GM18520 (cell line): Measurements from ENCODE around the gene ERLEC1.
"Not testable (repeated sequence)": the region's sequence is repeated elsewhere in the genome, so short reads cannot be mapped to it uniquely, and the experiment has no call there.

Experiments
- ATAC-seq: cut with Tn5 transposase; IDR thresholded peaks from one replicate; pipeline ENCODE4 v1.9.1; 2021; ENCODE audit not compliant: unreplicated experiment

ERLEC1 gene

DNA sequence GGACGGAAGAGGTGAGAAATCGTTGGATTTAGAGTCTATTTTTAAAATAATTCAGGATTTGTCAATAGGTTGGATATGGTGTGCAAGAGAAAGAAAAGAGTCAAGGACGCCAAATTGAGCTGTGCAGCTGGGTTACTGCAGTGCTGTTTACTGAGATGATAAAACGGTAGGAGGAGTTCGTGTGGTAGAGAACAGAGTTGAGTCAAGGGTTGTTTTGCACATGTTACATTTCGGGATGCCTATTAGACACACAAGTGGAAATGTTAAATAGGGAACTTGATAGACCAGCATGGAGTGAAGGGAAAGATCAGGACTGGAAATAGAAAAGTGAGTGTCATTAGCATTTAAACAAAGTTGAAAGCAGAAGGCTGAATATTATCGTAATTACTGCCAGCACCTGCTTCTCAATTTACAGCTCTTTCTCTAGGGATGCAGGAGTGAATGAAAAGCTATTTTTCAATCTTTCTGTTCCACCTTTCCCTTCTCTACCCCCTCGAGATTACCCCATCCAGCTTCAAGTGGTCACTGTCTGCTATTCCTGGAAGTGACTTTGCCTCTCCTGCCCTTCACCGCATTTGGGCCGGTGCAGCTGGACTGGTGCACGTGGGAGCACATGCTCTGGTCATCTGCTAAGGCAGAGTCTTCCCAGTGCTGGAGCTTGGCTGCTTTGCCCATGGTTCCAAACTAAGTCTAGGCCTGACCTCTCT, 42.6 kb downstream of the ERLEC1 start:
- no peak for ATAC-seq

DNA sequence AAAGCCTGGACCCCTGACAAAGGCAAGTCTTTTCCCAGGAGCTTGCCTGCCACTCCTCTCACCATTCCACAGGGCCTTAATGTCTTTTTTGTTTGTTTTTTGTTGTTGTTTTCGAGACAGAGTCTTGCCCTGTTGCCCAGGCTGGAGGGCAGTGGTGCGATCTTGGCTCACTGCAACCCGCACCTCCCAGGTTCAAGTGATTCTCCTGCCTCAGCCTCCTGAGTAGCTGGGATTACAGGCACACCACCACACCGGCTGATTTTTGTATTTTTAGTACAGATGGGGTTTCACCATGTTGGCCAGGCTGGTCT, 43.1 kb downstream of the ERLEC1 start:
- not testable (repeated sequence) for ATAC-seq

DNA sequence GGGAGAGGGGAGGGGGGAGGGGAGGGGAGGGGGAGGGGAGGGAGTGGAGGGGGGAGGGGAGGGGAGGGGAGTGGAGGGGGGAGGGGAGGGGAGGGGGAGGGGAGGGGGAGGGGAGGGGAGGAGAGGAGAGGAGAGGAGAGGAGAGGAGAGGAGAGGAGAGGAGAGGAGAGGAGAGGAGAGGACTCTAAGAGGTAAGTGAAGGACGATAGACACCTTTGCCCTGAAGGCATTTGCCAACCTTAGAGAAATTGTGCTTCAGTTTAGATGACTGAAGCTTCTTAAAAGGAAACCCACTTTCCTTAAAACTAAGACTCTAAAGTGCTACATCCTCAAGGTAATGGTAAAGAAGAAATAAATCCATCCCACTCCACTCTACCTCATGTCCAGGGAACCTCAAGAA, 53.7 kb downstream of the ERLEC1 start:
- ATAC-seq = no peak

DNA sequence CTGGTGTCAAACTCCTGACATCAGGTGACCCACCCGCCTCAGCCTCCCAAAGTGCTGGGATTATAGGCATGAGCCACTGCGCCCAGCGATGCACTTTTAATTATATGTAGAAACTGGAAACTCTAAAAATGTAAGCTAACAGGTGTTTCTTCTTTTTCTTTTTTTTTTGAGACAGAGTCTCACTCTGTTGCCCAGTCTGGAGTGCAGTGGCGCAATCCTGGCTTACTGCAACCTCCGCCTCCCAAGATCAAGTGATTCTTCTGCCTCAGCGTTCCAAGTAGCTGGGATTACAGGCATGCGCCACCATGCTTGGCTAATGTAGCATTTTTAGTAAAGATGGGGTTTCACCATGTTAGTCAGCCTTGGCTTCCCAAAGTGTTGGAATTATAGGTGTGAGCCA, 54.8 kb downstream of the ERLEC1 start:
- not testable (repeated sequence) for ATAC-seq

DNA sequence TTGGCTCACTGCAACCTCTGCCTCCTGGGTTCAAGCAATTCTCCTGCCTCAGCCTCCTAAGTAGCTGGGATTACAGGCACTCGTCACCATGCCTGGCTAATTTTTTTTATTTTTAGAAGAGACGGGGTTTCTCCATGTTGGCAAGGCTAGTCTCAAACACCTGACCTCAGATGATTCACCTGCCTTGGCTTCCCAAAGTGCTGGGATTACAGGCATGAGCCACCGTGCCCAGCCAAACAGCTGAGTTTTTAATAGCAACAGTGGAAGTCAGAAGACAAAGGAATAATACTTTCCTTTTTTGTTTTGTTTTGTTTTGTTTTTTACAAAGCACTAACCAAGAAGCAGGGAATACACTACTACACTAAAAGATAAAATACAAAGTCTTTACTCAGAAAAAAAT, 56.0 kb downstream of the ERLEC1 start:
- ATAC-seq = no peak

DNA sequence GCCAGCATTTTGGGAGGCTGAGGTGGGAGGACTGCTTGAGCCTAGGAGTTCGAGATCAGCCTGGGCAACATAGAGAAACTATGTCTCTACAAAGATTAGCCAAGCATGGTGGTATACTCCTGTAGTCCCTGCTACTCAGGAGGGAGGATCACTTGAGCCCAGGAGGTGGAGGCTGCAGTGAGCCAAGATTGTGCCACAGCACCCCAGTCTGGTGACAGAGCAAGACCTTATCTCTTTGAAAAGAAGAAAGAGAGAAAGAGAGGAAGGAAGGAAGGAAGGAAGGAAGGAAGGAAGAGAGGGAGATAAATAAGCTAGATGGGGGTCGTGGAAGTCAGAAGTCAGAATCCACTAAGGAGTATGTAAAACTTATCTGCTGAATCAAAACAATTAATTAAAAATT, 56.8 kb downstream of the ERLEC1 start:
- no peak for ATAC-seq

DNA sequence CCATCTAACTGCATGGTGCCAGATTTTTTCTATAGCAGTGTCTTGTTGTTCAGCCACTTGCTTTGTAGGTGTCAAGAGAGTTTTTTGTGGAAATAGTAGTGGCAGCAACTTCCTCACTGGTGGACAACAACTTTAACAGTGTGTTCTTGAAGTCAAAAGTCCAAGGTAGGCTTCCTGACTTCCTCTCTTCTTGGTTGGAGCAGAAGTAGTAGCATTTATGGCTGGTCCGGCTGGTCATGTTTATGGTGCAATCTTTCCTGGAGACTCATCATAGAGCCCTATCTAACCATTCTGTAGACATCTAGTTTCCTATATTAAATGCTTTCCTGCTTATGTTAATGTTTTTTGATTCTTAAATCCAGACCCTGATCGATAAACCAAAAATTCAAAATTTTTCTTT, 61.2 kb downstream of the ERLEC1 start:
- no peak for ATAC-seq

DNA sequence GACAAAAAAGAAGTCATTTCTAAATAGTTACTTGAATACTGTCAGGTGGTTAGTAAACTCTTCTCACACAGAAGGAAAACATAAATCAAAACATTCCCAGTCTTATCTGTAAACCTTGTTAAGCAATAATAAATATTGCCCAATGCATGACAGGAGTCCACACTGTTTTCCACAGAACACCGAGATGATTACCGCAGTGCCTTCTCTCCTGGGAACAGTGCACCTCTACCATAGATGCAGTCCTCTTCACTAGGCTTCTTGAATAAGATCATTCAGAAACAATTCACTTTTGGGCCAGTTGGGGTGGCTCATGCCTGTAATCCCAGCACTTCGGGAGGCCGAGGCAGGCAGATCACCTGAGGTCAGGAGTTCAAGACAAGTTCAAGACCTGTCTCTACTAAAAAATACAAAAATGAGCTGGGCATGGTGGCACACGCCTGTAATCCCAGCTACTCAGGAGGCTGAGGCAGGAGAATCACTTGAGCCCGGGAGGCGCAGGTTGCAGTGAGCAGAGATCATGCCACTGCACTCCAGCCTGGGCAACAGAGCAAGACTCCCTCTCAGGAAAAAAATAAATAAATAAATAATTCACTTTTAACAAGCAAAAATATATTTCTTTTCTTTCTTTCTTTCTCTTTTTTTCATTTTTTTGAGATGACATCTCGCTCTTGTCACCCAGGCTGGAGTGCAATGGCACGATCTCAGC, 64.4 kb downstream of the ERLEC1 start:
- not testable (repeated sequence) for ATAC-seq

DNA sequence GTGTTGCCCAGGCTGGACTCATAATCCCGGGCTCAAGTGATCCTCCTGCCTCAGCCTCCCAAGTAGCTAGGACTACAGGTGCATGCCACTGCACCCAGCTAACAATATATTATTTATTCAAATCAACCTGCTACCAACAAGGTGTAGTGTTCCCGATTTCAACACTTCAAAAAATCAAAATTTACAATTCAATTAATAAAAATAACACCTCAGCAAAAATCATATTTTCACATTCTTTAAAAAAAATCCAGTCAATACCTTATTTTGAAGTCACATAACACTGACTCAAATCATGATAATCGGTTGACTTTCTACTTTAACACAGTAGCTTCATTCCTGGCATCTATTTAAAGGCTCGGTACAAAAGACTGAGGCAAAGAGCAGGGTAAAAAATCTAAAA, 65.7 kb downstream of the ERLEC1 start:
- ATAC-seq = no peak

DNA sequence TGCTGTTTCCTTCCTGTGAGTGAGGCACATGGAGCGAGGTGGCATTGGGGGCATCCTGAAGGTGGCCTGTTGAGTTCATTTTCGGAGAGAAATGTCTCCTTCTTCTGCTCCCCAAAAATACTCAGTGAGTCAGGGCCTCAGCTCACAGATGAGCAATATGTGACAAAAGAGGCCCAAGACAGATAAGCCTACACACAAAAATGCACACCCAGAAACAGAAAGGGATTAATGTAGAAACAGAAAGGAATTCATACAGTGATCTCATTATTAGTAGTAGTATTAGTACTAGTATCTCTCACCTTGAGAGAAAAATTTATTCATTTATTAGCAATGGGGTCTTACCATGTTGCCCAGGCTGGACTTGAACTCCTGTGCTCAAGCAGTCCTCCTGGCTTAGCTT, 67.8 kb downstream of the ERLEC1 start:
- ATAC-seq = peak; percentile 56

DNA sequence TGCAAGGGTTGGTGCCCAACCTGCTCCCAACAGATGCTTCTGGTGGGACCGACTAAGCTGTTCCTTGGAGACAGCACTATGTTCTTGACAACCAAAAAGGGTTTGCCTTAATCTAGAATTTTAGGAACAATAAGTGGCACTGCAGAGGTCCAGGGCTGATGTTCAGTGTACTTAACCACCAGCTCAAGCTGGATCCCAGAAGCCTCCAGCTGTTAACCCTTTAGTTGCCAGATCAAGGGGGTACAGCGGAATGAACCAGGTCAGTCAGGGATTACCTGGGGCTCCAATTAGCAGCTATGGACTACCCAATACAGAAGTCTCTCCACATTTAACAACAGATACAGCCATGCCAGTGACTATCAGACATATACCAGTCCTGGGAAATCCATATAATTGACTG, 69.4 kb downstream of the ERLEC1 start:
- ATAC-seq = no peak

DNA sequence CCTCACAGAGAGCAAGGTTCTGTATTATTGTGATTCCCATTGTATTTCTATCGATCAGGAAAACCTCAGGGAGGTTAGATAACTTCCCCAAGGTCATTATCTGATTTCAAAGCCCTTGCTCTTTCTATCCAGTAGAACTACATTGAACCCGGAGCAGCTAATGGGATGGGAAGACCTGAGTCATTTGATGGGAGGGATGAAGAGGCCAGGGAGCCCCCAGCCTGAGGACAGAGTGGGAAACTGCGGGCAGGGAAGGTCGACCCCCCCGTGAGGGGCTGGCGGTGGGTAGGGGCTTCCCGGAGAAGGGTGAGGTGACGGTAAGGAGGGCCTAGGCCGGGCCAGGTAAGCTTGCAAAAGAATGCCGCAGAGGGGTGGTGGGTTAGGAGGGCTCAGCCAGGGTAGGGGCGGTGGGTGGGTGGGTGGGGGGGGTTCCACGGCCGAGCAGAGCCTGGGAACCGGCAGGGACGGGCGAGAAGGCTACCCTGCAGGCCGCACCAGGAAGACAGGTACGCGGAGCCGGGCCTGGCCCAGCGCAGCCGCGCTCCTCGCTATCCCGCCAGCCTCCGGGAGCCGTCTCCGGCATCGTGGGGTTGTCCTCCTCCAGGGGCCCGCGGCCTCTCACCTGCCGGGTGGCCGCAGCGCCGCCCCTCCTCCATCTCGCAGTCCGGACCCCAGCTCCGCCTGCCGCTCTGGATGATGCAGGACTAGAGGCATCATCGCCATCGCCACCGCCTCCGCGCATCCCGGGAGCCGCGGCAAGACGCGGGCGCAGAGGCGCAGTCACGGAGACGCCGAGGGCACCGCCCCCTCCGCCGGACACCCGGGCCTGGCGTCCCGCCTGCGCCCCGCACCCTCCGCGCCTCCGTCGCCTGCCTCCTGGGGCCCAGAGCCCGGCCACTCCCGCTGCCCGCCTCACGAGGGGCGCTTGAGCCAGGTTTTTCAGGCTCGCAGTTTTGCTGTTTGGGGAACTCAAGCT, 72.7 kb downstream of the ERLEC1 start, which contains the start of gene GPR75:
GPR75 (minus strand) TSS at position 762 of the 976 bp plus-strand sequence. CDS start 5,211 bp downstream, outside the sequence.
- no peak for ATAC-seq

DNA sequence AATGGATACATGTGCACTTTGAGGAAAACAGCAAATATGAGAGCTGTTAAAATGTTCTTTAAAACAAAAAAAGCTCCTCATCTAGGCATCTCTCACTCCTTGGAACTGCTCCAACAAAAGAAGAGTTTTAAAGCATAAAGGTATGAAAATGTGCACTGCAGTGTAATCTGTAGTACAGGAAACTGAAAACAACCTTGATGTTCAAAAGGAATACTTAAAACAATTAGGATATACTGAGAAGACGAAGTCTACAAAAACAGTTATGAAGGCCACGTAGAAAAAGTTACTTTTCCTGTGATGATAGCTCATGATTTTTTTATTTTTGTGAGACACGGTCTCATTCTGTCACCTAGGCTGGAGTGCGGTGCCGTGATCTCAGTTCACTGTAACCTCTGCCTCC, 75.0 kb downstream of the ERLEC1 start:
- no peak for ATAC-seq

DNA sequence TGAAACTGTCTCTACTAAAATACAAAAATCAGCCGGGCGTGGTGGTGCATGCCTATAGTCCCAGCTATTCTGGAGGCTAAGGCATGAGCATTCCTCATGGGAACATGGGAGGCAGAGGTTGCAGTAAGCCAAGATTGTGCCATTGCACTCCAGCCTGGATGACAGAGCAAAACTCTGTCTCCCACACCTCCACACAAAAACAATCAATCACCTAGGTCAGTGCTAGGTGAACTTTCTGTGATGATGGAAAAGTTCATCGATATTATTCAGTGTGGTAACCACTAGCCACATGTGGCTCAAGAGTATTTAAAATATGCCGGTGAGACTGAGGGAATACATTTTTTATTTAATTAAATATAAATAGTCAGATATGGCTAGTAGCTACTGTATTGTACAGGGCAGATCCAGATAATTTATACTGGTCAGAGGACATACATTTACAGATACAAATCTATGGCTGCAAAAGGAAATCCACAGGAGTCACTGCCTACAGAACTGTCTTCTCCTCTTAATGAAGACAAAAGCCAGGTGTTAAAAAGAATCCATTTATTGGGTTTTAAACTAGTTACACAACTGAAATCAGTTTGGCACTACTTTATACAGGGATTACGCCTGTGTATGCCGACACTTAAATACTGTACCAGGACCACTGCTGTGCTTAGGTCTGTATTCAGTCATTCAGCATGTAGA, 76.8 kb downstream of the ERLEC1 start:
- ATAC-seq = no peak

DNA sequence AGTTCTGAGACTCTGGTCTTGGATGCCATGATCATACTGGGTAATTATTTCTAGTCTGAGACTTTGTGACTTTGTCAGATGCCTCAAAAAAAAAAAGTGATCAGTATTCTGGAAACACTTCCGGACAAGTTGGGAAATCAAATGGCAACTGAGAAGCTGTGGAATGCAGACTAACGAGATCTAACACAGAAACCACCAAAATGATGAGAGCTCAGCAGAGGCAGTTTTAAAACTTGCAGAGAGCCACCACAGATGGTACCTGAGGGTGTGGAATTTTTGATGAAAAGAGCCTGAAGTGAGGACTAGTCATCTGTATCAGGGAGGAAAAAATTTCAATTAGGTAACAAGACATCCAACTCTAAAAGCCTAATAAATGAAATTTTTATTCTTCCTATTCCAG, 78.4 kb downstream of the ERLEC1 start:
- ATAC-seq = no peak

DNA sequence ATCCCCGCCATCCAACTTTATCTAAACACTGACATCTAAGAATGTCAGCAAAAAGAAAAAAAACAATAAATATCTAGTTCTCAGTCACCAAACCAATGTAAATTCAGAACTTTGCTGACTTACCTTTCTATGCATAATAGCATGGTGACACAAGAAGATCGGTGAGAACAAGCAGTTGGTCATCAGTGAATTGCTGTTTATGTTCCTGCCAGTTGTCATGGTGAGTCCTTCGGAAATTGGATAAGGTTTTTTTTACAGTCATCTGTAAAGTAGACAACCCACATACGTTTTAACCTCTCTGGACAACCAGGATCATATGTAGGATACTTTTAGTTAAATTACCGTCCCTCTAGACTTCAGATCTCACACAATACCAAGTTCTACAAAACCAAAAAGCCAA, 79.1 kb downstream of the ERLEC1 start:
- ATAC-seq = no peak

DNA sequence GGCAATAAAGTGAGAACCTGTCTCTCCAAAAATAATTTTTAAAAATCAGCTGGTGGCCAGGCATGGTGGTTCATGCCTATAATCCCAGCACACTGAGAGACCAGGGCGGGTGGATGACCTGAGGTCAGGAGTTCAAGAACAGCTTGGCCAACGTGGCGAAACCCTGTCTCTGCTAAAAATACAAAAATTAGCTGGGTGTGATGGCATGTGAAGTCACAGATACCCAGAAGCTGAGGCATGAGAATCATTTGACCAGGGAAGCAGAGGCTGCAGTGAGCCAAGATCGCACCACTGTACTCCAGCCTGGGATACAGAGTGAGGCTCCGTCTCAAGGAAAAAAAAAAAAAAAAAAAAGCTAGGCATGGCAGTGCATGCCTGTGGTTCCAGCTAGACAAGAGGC, 80.3 kb downstream of the ERLEC1 start:
- no peak for ATAC-seq

DNA sequence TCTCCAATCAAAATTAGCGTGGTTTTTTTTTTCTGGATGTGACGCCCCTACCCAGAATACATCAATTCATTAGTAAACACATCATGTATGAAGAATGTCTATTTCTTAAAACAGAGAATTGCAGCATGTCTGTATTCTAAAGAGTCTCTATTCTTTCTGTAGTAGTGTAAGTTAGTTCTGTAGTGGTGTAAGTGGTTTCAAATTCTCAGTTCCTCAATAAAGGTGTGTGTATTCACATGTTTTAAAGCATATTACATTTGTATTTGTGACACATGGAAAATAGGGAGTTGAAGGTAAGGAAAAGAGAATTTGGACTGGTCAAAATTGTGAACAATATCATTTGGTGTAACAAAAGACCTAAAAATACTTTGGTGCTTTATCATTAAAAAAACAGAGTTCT, 80.9 kb downstream of the ERLEC1 start:
- ATAC-seq = no peak
